Esophagus muscularis mucosa (tissue), 4 donors: ENCODE measurements around the gene PPL. TPM values are rescaled to one million over a fixed set of nuclear protein-coding genes. Genes with fewer than 3 reads are reported as not detected.

Experiments
- DNase-seq: peaks from one replicate; pipeline ENCODE4 v3.0.0-alpha.2; 2017; ENCODE audit errors: extremely low spot score
- H3K27ac ChIP-seq, 4 donors: fragments of 200-600 bp; sonication (generic); replicated peaks in 1 of 4; 1 replicate in 3 of 4; 2 replicates in 1 of 4; pipeline ENCODE4 v1.5.1; 2016 to 2019; ENCODE audit warnings: mild to moderate bottlenecking in 1 of 4
- H3K27me3 ChIP-seq, 4 donors: fragments of 200-600 bp; sonication (generic); one replicate each; pipeline versions ENCODE4 v1.5.1 to v1.6.0; 2016 to 2019
- H3K36me3 ChIP-seq, 4 donors: fragments of 200-600 bp; sonication (generic); one replicate each; pipeline ENCODE4 v1.5.1; 2016 to 2019
- H3K4me1 ChIP-seq, 4 donors: fragments of 200-600 bp; sonication (generic); one replicate each; pipeline ENCODE4 v1.5.1; 2016 to 2019
- H3K4me3 ChIP-seq, 4 donors: fragments of 200-600 bp; sonication (generic); 1 replicate in 2 of 4; 2 replicates in 2 of 4; pipeline ENCODE4 v1.5.1; 2016 to 2019; ENCODE audit warnings: mild to moderate bottlenecking in 4 of 4, moderate library complexity in 1 of 4
- H3K9me3 ChIP-seq, 4 donors: fragments of 200-600 bp; sonication (generic); 1 replicate in 3 of 4; 2 replicates in 1 of 4; pipeline ENCODE4 v1.5.1; 2016 to 2019
- EP300 ChIP-seq: sonication (generic); formaldehyde crosslinking; IDR thresholded peaks from one replicate; pipeline ENCODE4 v1.6.1; 2017; ENCODE audit warnings: antibody characterized with exemption
- POLR2A ChIP-seq: fragments of 450-650 bp; IDR thresholded peaks from one replicate; pipeline ENCODE4 v1.6.1; 2017; ENCODE audit warnings: antibody characterized with exemption, moderate library complexity, mild to moderate bottlenecking, low read depth
- POLR2AphosphoS5 ChIP-seq, 2 donors: sonication (generic); formaldehyde crosslinking; IDR thresholded peaks; one replicate each; pipeline ENCODE4 v1.6.1; 2017; ENCODE audit warnings: antibody characterized with exemption in 2 of 2
- WGBS: methylation state at CpG from one replicate; pipeline ENCODE4 v1.1.5; 2018; 5-methylcytosine and 5-hydroxymethylcytosine counted together
- intact Hi-C: fragments of 100-400 bp; cut with DNase I; formaldehyde crosslinking; loops from one replicate; pipeline ENCODE4 v1.15.1; 2023
- total RNA-seq, 4 donors: library from RNA; depleted of rRNA; stranded (reverse); fragments of >200 nt; gene quantifications; one replicate each; pipeline versions ENCODE4 v1.1.0 to v1.2.1, GENCODE V29; 2016
- TF ChIP-seq, protein P1 (sequence below), 3 experiments: fragments of 200-600 bp in 2 of 3; fragments of 450-650 bp in 1 of 3; sonication (generic) in 2 of 3; IDR thresholded peaks; one replicate each; pipeline ENCODE4 v1.5.1; 2017 to 2019; ENCODE audit warnings: antibody characterized with exemption in 3 of 3, mild to moderate bottlenecking in 2 of 3, moderate library complexity in 1 of 3

Gene PPL
- total RNA-seq, 4 donors from 2014 or later = 36.3 to 78.4 (median 57.4) TPM

DNA sequence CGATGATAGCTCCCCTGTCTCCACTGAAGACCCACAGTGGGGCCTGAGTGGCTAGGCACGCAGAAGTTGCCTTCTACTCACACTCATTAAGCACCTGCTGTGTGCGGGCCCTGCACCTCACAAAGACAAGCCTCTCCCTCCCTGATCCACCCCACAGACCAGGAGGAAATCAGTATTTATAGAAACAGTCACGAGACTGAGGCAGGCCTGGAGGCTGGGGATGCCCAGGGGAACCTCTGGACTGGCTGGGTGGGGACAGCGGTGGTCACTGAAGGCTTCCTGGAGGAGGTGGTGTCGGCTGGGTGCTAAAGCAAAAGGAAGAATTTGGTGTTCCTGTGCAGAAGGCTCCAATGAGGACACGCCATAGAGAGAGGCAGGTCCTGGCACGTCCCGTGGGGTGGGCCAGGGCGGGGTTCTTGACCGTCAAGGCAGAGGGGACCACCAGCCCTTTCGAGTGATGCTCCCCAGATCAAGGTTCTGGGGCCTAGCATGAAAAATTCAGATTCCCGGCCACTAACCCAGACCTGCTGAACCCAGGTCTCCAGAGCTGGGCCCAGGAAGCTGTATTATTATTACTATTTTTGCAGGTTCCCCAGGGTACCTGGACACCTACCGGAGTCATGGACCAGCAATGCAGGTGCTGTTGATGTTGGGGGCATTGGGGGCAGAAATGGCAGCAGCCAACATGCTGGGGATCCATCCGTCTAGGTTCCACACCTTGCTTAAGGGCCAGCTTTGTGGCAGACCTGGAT is 23.0 kb downstream of the PPL start:
- 92% methylated on average over 14 of the region's 15 CpGs for WGBS
- peaks cover 0 to 9% (median 0%) of the 10 kb centered on the region in 4 donors for H3K4me1 ChIP-seq
- H3K36me3 ChIP-seq = peaks cover 0 to 4% (median 0%) of the 10 kb centered on the region in 4 donors
- H3K9me3 ChIP-seq = no peaks in the 10 kb centered on the region
- TF ChIP-seq POLR2A = no peak
- no peak for TF ChIP-seq POLR2AphosphoS5 (IDR thresholded peaks at IDR 0.05)
- TF ChIP-seq, protein P1, sequence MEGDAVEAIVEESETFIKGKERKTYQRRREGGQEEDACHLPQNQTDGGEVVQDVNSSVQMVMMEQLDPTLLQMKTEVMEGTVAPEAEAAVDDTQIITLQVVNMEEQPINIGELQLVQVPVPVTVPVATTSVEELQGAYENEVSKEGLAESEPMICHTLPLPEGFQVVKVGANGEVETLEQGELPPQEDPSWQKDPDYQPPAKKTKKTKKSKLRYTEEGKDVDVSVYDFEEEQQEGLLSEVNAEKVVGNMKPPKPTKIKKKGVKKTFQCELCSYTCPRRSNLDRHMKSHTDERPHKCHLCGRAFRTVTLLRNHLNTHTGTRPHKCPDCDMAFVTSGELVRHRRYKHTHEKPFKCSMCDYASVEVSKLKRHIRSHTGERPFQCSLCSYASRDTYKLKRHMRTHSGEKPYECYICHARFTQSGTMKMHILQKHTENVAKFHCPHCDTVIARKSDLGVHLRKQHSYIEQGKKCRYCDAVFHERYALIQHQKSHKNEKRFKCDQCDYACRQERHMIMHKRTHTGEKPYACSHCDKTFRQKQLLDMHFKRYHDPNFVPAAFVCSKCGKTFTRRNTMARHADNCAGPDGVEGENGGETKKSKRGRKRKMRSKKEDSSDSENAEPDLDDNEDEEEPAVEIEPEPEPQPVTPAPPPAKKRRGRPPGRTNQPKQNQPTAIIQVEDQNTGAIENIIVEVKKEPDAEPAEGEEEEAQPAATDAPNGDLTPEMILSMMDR (IDR thresholded peaks at IDR 0.05) = no peak
- TF ChIP-seq EP300 = no peak
- no peak overlapping the region for H3K27ac ChIP-seq
- DNase-seq = no peak
- H3K4me3 ChIP-seq = no peak overlapping the region
- no peaks in the 10 kb centered on the region for H3K27me3 ChIP-seq
- intact Hi-C loops = no loop called here

DNA sequence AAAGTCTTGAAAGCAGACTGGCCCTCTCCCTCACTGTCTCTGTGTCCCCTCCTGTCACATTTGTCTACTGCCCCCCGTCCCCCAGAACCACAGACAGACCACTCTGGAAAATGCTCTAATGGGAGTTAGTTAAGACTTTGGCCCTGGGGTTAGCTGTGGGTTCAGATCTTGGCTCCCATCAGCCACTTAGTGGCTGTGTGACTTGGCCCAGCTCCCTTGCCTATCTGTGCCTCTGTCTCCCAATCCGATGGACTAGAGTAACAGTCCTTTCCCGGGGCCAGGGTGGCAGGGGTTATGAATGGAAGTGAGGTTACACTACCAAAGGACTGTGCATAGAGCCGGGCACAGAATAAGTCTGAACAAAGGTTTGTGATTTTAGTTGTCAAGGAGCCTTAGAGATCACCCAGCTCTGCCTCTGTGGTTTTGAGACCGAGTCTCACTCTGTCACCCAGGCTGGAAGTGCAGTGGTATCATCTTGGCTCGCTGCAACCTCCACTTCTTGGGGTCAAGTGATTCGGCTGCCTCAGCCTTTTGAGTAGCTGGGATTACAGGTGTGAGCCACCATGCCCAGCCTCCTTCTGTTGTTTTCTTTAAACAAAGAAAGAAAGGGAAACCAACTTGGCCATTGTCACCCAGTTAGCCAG is 23.7 kb downstream of the PPL start:
- intact Hi-C loops = no loop called here
- no peak overlapping the region for H3K4me3 ChIP-seq
- no peaks in the 10 kb centered on the region for H3K27me3 ChIP-seq
- no peak for DNase-seq
- H3K9me3 ChIP-seq = no peaks in the 10 kb centered on the region
- no peak overlapping the region for H3K27ac ChIP-seq
- WGBS = 82% methylated on average over 4 of the region's 7 CpGs
- no peak for TF ChIP-seq EP300
- TF ChIP-seq POLR2A = no peak
- TF ChIP-seq POLR2AphosphoS5 (IDR thresholded peaks at IDR 0.05) = no peak
- TF ChIP-seq, protein P1 (IDR thresholded peaks at IDR 0.05) = no peak
- peaks cover 0 to 4% (median 0%) of the 10 kb centered on the region in 4 donors for H3K36me3 ChIP-seq
- H3K4me1 ChIP-seq = peaks cover 0 to 5% (median 0%) of the 10 kb centered on the region in 4 donors

- no peak for DNase-seq
- Histone ChIP-seq H3K4me3 (no peak overlapping the region), H3K27me3 (no peaks in the 10 kb centered on the region), H3K4me1 (peaks cover 0 to 5% (median 0%) of the 10 kb centered on the region in 4 donors), H3K36me3 (peaks cover 0 to 4% (median 0%) of the 10 kb centered on the region in 4 donors), H3K9me3 (no peaks in the 10 kb centered on the region), H3K27ac (no peak overlapping the region)
- intact Hi-C loops = no loop called here
- 78% methylated on average over 6 of the region's 6 CpGs for WGBS
- TF ChIP-seq POLR2A (no peak), EP300 (no peak), POLR2AphosphoS5 (IDR thresholded peaks at IDR 0.05) (no peak)
- TF ChIP-seq, protein P1 (IDR thresholded peaks at IDR 0.05) = no peak
Observed at GRCh38 chr16:4911970-4912386, 25.0 kb downstream of the PPL start.

- DNase-seq = no peak
- no peak for TF ChIP-seq EP300
- TF ChIP-seq POLR2AphosphoS5 (IDR thresholded peaks at IDR 0.05) = no peak
- no peak for TF ChIP-seq POLR2A
- TF ChIP-seq, protein P1 (IDR thresholded peaks at IDR 0.05) = no peak
- no peak overlapping the region for H3K4me3 ChIP-seq
- H3K36me3 ChIP-seq = peaks cover 0 to 4% (median 0%) of the 10 kb centered on the region in 4 donors
- intact Hi-C loops = no loop called here
- H3K27me3 ChIP-seq = no peaks in the 10 kb centered on the region
- no peaks in the 10 kb centered on the region for H3K4me1 ChIP-seq
- no peaks in the 10 kb centered on the region for H3K9me3 ChIP-seq
- no peak overlapping the region for H3K27ac ChIP-seq
- WGBS = 90% methylated on average over 6 of the region's 12 CpGs
Observed at GRCh38 chr16:4910828-4911227, 26.1 kb downstream of the PPL start.
